ACHN (cell line): ENCODE data around the gene IGFALS.

Source experiments
- DNase-seq: peaks from one replicate; pipeline ENCODE4 v3.0.0-alpha.2; 2015
- in situ Hi-C: cut with HindIII; loops from 2 replicates; pipeline ENCODE4 v1.10.0; 2017; ENCODE audit warnings: low sequenced_read_pairs, low pct_ligation_motif_present, low pct_unique_long_range_greater_than_20kb

Gene IGFALS

GRCh38 chr16:1793578-1794220 is at the start of gene IGFALS:
TSS of gene IGFALS (minus strand) at chr16:1793705. CDS start at chr16:1793652, 53 bp downstream.
- in situ Hi-C loops: no loop called here
- DNase-seq: no peak

- in situ Hi-C loops: no loop called here
- DNase-seq: no peak
Measured at GRCh38 chr16:1839554-1839953, 46.0 kb upstream of the IGFALS start.

GRCh38 chr16:1834096-1834495 is 40.6 kb upstream of the IGFALS start:
- in situ Hi-C loops: no loop called here
- DNase-seq: no peak

- in situ Hi-C loops: no loop called here
- no peak for DNase-seq
Measured at GRCh38 chr16:1832838-1833454, 39.4 kb upstream of the IGFALS start.

- no peak for DNase-seq
- in situ Hi-C loops: no loop called here
Measured at GRCh38 chr16:1831186-1832075, 37.9 kb upstream of the IGFALS start.

GRCh38 chr16:1830213-1830612 is 36.7 kb upstream of the IGFALS start:
- in situ Hi-C loops: no loop called here
- no peak for DNase-seq

- in situ Hi-C loops: no loop called here
- DNase-seq: peak; percentile 69
Measured at GRCh38 chr16:1828645-1829410, 35.3 kb upstream of the IGFALS start.

GRCh38 chr16:1826691-1827573 is 33.4 kb upstream of the IGFALS start, which contains the start of the genes FAHD1 and HAGH:
TSS of gene FAHD1 (plus strand) at chr16:1827206. CDS start at chr16:1827239, 33 bp downstream.
TSS of gene HAGH (minus strand) at chr16:1826825. CDS start at chr16:1826787, 38 bp downstream.
- peak; percentile 96 for DNase-seq
- in situ Hi-C loops: no loop called here

GRCh38 chr16:1825864-1826690 is 32.6 kb upstream of the IGFALS start:
- in situ Hi-C loops: no loop called here
- DNase-seq: peak; percentile 78

GRCh38 chr16:1825381-1825863 is 31.9 kb upstream of the IGFALS start:
- in situ Hi-C loops: no loop called here
- DNase-seq: no peak

- peak; percentile 86 for DNase-seq
- in situ Hi-C loops: no loop called here
Measured at GRCh38 chr16:1823821-1824220, 30.3 kb upstream of the IGFALS start.

- in situ Hi-C loops: no loop called here
- no peak for DNase-seq
Measured at GRCh38 chr16:1822801-1823200, 29.3 kb upstream of the IGFALS start.

GRCh38 chr16:1821861-1822611 is 28.5 kb upstream of the IGFALS start:
- no peak for DNase-seq
- in situ Hi-C loops: no loop called here

- in situ Hi-C loops: no loop called here
Measured at GRCh38 chr16:1820946-1821290, 27.4 kb upstream of the IGFALS start.

GRCh38 chr16:1820096-1820945 is 26.8 kb upstream of the IGFALS start:
- no peak for DNase-seq
- in situ Hi-C loops: no loop called here

More at GRCh38 chr16:1820946-1821290, 27.4 kb upstream of the IGFALS start:
- no peak for DNase-seq
